ENCODE results near the gene PROS1. TPM values are rescaled to one million over a fixed set of nuclear protein-coding genes. Genes with fewer than 3 reads are reported as not detected.
"Not testable (repeated sequence)": the region's sequence is repeated elsewhere in the genome, so short reads cannot be mapped to it uniquely, and the experiment has no call there.

PROS1 gene
- total and polyA plus RNA-seq, 2 donors (not counting 1 experiment from before 2014, with no cell fraction given) = 30.2 to 33.0 TPM

- Histone ChIP-seq H3K27ac (ENCODE audit: insufficient read depth, low read length) (no peak overlapping the region), H3K27me3 (ENCODE audit: control insufficient read depth, insufficient read depth, low read length) (no peaks in the 10 kb centered on the region), H3K79me2 (ENCODE audit: control insufficient read depth, insufficient read depth, low read length) (no peaks in the 10 kb centered on the region), H4K20me1 (ENCODE audit: control insufficient read depth, extremely low read depth, insufficient read depth, low read length) (no peaks in the 10 kb centered on the region), H3K36me3 (ENCODE audit: control insufficient read depth, insufficient read depth, low read length) (no peaks in the 10 kb centered on the region), H3K4me3 (replicated peaks in 1 of 4; ENCODE audit: control extremely low read depth in 1 of 4, insufficient read depth in 1 of 4, low read depth in 3 of 4, low read length in 4 of 4) (no peak overlapping the region), H3K9me3 (ENCODE audit: control insufficient read depth, insufficient read depth, low read depth, low read length) (no peaks in the 10 kb centered on the region), H3K4me2 (ENCODE audit: extremely low read depth, insufficient read depth, low read length) (no peak overlapping the region), H3K9ac (ENCODE audit: insufficient read depth, low read length) (no peak overlapping the region), H2AFZ (ENCODE audit: low read length) (no peak overlapping the region), H3K4me1 (ENCODE audit: control insufficient read depth, extremely low read depth, insufficient read depth, low read length) (no peaks in the 10 kb centered on the region)
- TF ChIP-seq CTCF (conservative IDR thresholded peaks at IDR 0.05 in 1 of 2, IDR thresholded peaks at IDR 0.05 in 1 of 2; ENCODE audit: low read depth in 1 of 2, low read length in 2 of 2) = no peak
- no peak for TF ChIP-seq EZH2 (IDR thresholded peaks at IDR 0.05; ENCODE audit: low read length, missing control alignments)
- DNase-seq (ENCODE audit: low read depth in 2 of 2) = no peak
Measured at GRCh38 chr3:93904568-93904967, 69.1 kb downstream of the PROS1 start.

GRCh38 chr3:93878250-93879017 lies 95.3 kb downstream of the PROS1 start:
- not testable (repeated sequence) for H2AFZ ChIP-seq (ENCODE audit: low read length); H3K4me1 ChIP-seq (ENCODE audit: control insufficient read depth, extremely low read depth, insufficient read depth, low read length); H3K9me3 ChIP-seq (ENCODE audit: control insufficient read depth, insufficient read depth, low read depth, low read length); H3K27ac ChIP-seq (ENCODE audit: insufficient read depth, low read length); H3K4me3 ChIP-seq (replicated peaks in 1 of 4; ENCODE audit: control extremely low read depth in 1 of 4, insufficient read depth in 1 of 4, low read depth in 3 of 4, low read length in 4 of 4); H4K20me1 ChIP-seq (ENCODE audit: control insufficient read depth, extremely low read depth, insufficient read depth, low read length); H3K79me2 ChIP-seq (ENCODE audit: control insufficient read depth, insufficient read depth, low read length); H3K36me3 ChIP-seq (ENCODE audit: control insufficient read depth, insufficient read depth, low read length); H3K9ac ChIP-seq (ENCODE audit: insufficient read depth, low read length); H3K27me3 ChIP-seq (ENCODE audit: control insufficient read depth, insufficient read depth, low read length); H3K4me2 ChIP-seq (ENCODE audit: extremely low read depth, insufficient read depth, low read length)
- peak; percentile 2 to 38 for DNase-seq (ENCODE audit: low read depth in 2 of 2)

GRCh38 chr3:93877427-93877826 lies 96.3 kb downstream of the PROS1 start:
- H3K4me1 ChIP-seq (ENCODE audit: control insufficient read depth, extremely low read depth, insufficient read depth, low read length); H2AFZ ChIP-seq (ENCODE audit: low read length); H3K9ac ChIP-seq (ENCODE audit: insufficient read depth, low read length); H3K4me3 ChIP-seq (replicated peaks in 1 of 4; ENCODE audit: control extremely low read depth in 1 of 4, insufficient read depth in 1 of 4, low read depth in 3 of 4, low read length in 4 of 4); DNase-seq (ENCODE audit: low read depth in 2 of 2); H3K79me2 ChIP-seq (ENCODE audit: control insufficient read depth, insufficient read depth, low read length); H3K4me2 ChIP-seq (ENCODE audit: extremely low read depth, insufficient read depth, low read length); H3K9me3 ChIP-seq (ENCODE audit: control insufficient read depth, insufficient read depth, low read depth, low read length); H3K27ac ChIP-seq (ENCODE audit: insufficient read depth, low read length); H3K27me3 ChIP-seq (ENCODE audit: control insufficient read depth, insufficient read depth, low read length); H3K36me3 ChIP-seq (ENCODE audit: control insufficient read depth, insufficient read depth, low read length); H4K20me1 ChIP-seq (ENCODE audit: control insufficient read depth, extremely low read depth, insufficient read depth, low read length): not testable (repeated sequence)

GRCh38 chr3:93873412-93873811 lies 100.3 kb downstream of the PROS1 start:
- not testable (repeated sequence) for DNase-seq (ENCODE audit: low read depth in 2 of 2); H3K4me3 ChIP-seq (replicated peaks in 1 of 4; ENCODE audit: control extremely low read depth in 1 of 4, insufficient read depth in 1 of 4, low read depth in 3 of 4, low read length in 4 of 4); H3K4me1 ChIP-seq (ENCODE audit: control insufficient read depth, extremely low read depth, insufficient read depth, low read length); H3K9me3 ChIP-seq (ENCODE audit: control insufficient read depth, insufficient read depth, low read depth, low read length); H2AFZ ChIP-seq (ENCODE audit: low read length); H3K27me3 ChIP-seq (ENCODE audit: control insufficient read depth, insufficient read depth, low read length); H3K27ac ChIP-seq (ENCODE audit: insufficient read depth, low read length); H3K4me2 ChIP-seq (ENCODE audit: extremely low read depth, insufficient read depth, low read length); H3K79me2 ChIP-seq (ENCODE audit: control insufficient read depth, insufficient read depth, low read length); H3K9ac ChIP-seq (ENCODE audit: insufficient read depth, low read length); H3K36me3 ChIP-seq (ENCODE audit: control insufficient read depth, insufficient read depth, low read length); H4K20me1 ChIP-seq (ENCODE audit: control insufficient read depth, extremely low read depth, insufficient read depth, low read length)

Measured in fibroblast of lung (primary cell).